Occipital lobe (tissue), 2 donors: ENCODE measurements around the gene ARID3B. TPM values are rescaled to one million over a fixed set of nuclear protein-coding genes. Genes with fewer than 3 reads are reported as not detected.

Experiments
- DNase-seq: peaks from one replicate; lab custom pipeline; 2025; lab: John Stamatoyannopoulos, UW
- total RNA-seq: library from RNA; depleted of rRNA; stranded (reverse); fragments of >200 nt; gene quantifications from one replicate; pipeline ENCODE4 v1.2.3, GENCODE V29; 2014

ARID3B gene
- total RNA-seq, 1 donor from 2014 or later = 8.3 TPM

DNA sequence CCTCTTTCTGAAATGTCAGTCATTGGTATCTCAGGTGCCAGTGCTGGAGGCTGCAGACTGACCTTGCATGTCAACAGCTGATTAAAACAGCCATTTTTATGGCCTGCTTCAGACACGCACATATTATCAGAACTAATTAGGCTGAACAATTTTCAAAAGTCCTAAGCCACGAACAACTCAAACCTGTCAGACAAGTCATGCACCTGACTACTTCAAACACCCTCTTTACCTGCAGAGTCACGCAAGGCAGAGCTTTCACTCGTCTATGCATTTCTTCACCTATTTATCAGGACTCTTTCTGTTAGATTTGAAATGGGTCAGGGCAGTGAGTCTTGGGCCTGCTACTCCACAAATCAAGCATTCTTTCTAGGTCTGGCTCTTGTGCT, 101.3 kb downstream of the ARID3B start:
- DNase-seq = no peak

- DNase-seq = no peak
These were observed 102.0 kb downstream of the ARID3B start for GRCh38 chr15:74642734-74643664.

DNA sequence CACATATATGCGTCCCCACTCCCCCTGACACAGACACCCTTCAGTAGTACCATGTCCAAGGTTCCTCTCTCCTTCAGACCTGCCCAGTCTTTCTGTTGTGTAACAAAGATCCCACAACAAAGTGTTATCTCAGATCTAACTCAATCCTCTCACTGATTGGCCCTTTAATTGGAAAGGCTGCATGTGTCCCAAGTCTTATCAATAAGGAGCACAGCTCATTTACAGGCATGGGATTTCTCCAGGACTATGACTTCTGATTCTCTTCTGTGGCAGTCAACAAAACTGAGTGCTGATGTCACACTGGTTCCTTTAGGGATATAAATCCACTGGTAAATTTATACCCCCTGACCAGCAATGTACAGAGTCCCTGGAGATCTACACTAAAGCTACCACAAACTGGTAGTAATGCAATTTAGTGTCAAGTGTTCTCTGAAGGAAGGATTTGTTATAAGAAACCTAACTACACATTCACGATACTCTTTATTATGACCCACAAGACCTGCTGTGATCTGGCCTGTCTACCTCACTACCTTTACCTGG, 102.7 kb downstream of the ARID3B start:
- DNase-seq = no peak

DNA sequence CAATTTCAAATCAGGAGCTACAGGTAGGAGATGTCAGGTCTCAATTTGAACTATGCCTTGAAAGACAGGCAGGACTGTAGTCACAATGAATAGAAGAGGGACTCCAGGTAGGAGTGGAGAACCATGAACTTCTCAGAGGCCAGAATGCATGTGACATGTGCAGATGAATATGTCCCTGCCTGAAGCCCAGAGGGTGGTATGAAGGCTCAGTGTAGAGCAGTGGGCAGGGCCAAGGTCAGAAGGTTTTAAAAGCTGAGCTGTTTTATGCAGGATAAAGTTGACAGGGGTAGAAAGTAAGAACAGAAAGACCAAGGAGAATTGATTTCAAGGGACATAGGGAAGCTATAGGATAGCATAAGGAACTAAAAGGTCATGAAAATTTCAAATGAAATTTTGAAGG, 105.5 kb downstream of the ARID3B start:
- DNase-seq = no peak

Other genes with a start within 250 kb of the ARID3B start
- not detected for gene CYP11A1, start 173.6 kb upstream of the ARID3B start, total RNA-seq
- gene SEMA7A, start 107.3 kb upstream of the ARID3B start, total RNA-seq = 51.5 TPM
- 31.2 TPM for gene UBL7, start 80.1 kb upstream of the ARID3B start, total RNA-seq
- 27.0 TPM for gene CLK3, start 74.6 kb downstream of the ARID3B start, total RNA-seq
- 12.9 TPM for gene EDC3, start 154.8 kb downstream of the ARID3B start, total RNA-seq
- 0.47 TPM for gene CYP1A1, start 184.3 kb downstream of the ARID3B start, total RNA-seq
- gene CYP1A2, start 207.6 kb downstream of the ARID3B start, total RNA-seq = not detected
- 24.0 TPM for gene CSK, start 240.9 kb downstream of the ARID3B start, total RNA-seq